A204.1 (cell line): Measurements from ENCODE around the gene WWC1.

Experiments
- FAIRE-seq: peaks from 2 replicates; lab custom pipeline; 2012; peaks lifted over from hg19 to GRCh38; lab: Jason Lieb, UNC

The WWC1 gene

DNA sequence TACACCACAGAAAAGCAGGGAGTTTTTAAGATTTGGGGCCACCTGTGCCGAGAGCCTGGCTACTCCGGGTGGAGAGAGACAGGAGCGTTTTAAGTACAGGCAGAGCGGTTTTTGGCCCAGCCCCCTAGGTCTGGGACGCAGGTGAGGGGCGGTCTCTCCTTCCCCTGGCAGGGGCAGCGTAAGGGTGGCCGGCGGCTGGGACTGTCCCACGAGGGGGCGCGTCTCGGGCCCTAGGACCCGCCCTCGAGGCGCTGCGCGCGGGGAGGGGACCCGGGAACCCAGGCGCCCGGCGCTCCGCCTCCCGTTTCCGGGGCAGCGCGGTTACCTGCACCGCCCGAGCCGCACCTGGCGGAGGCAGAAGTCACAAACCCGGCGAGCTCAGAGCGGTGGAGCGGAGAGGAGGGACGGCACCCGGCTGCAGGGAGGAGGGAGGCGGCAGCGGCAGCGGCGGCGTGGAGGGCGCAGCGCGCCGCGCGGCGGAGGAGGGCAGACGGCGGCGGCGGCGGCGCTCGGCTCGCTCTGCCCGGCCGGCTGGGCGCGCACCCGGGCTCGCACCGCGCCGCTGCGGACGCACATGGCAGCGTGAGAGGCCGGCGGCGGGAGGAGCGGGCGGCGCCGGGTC is at the start of gene WWC1:
Gene WWC1, plus strand, starts transcription at position 304 of the 622 bp plus-strand sequence. CDS start 508 bp downstream, outside the sequence.
- FAIRE-seq, result no peak

DNA sequence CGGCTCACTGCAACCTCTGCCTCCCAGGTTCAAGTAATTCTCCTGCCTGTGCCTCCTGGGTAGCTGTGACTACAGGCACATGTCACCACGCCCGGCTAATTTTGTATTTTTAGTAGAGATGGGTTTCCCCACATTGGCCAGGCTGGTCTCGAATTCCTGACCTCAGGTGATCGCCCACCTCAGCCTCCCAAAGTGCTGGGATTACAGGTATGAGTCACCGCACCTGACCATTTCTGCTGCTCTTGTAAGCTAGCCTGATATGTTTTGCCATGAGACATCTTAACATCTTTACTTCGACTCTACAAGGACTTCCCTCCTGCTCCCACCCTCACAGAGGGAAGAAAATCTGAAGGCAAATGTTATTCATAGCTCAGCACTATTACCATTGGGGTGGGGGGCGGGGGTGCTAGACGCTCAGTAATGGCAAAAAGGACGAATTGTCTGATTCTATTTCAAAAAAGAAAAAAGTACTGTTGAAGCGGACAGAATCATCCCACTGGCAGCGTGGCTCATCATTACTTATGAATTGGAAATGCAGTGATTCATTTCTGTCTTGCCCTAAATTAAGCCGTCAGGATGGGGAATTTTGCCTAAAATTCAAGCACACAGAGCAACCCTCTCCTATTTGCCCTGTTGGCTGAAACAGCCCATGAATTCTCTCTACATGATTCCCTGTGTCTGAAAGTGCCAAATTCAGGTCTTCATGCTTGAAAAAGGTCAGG is 46.4 kb upstream of the WWC1 start:
- no peak for FAIRE-seq

DNA sequence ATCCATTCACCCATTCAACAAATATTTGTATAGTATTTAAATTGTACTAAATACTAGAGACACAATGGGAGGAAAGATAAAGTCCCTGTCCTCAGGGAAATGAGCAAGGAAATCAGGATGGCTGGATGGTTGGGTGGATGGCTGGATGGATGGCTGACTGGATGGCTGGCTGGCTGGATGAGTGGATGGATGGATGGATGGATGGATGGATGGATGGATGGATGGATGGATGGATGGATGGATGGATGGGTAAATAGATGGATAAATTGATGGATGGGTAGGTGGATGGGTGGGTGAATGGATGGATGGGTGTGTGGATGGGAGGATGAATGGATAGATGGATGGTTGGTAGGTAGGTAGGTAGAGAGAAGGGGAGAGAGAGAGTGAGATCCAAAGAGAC is 41.5 kb upstream of the WWC1 start:
- FAIRE-seq, result no peak

DNA sequence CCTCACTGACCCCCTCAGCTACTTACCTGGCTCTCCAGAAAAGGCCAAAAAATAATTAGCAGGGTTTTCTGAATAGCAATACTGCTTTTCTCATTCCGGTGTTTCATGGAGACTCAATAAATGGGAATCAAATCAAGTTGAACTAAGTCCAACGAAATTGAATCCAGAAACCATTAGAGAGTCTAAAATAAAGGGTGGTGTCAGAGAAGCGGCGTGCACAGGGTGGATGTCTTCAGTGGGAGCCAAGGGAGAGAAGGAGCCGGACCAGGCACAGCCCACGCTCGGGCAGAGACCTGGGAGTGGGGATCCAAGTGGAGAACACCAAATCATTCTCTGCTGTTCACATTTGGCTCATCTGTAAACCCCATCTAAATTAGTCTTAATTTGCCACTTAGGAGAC is 40.2 kb upstream of the WWC1 start:
- no peak for FAIRE-seq

DNA sequence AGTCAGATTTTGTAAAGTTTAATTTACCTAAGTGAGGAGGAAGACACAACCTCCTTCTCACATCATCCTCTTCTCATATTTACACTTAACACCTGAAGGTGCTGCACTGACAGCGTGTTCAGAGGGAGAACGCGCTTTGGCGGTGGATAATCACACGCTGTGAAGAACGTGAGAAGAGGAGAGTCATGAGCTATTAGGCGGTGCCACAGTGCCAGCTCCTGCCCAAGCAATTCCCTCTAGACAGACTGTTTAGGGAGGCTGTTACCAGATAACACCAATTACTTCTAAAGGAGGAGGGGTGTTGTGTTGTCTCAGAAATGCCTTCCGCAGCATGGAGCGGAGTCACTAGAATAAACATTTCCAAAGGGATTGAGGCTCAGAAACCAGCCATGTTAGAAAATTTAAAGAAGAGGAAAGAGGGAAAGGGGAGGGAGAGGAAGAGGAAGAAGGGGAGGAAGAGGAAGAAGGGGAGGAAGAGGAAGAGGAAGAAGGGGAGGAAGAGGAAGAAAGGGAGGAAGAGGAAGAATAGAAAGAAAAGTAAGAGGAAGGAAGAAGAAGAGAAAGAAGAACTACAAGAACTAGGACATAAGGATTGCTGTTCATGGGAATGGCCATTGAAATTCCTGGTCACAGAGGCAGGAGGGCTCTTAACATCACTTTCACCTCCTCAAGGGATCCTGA is 37.3 kb upstream of the WWC1 start:
- FAIRE-seq, result no peak

DNA sequence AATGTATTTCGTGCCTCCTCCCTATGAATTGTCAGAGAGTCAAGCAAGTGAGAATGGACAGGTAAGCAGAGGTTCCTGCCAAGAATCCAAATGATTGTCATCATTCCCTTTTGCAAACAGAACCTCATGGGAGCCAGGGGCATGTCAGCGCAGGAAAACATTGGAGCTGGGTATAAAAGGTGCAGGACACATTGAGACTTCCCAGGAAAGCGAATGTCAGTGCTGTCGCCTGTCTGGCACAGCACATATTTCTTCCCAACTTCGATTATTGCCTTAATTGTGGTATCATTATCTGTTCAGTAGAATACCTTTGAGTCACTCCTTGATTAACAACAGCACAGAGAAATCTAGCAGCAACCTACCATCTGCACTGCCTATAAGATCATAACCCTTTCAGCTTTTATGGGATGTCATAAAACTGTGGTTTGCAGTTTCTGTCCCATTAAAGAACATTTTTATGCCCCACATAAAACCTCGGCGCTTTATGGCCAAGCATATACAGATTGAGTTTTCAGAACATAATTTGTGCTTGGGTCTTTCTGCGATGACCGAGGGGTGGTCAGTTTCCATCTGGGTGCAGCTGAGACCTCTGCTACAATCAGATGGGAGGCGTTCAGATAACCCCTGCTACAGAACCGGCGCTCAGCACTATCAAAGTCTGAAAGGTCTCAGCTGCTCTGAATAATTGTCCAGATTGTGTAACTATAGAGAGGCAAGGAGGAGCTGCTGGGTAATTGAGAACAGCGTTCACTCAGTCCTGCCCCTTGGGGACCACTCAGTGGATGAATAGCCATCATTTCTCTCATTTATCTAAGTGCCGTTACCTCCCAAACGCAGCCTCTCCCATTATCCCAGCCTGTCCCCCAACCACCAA is 30.9 kb upstream of the WWC1 start:
- FAIRE-seq, result no peak

DNA sequence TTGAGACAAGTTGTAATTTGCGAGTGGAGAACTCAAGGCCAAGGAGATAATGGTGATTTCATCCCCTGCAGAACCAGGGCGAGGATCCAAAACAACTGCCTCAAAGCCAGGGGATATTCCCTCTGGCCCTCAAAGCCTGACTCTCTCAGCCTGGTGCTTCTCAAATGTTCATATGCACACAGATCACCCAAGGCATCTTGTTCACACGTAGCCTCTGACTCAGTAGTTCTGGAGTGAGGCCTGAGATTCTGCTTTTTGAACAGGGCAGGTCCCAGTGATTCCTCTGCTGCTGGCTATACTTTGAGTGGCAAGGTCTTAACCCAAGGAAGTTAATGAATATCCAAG is 30.2 kb upstream of the WWC1 start:
- no peak for FAIRE-seq

DNA sequence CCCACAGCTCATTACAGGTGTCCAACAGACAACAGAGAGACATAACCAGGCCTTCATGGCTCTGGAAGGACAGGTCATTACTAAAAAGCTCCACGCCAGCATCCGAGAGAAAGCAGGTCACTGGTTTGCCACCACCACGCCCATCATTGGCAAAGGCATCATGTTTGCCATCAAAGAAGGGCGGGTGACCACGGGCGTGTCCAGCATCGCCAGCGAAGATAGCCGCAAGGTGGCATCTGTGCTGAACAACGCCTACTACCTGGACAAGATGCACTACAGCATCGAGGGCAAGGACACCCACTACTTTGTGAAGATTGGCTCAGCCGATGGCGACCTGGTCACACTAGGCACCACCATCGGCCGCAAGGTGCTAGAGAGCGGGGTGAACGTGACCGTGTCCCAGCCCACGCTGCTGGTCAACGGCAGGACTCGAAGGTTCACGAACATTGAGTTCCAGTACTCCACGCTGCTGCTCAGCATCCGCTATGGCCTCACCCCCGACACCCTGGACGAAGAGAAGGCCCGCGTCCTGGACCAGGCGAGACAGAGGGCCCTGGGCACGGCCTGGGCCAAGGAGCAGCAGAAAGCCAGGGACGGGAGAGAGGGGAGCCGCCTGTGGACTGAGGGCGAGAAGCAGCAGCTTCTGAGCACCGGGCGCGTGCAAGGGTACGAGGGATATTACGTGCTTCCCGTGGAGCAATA is 29.3 kb upstream of the WWC1 start:
- no peak for FAIRE-seq

DNA sequence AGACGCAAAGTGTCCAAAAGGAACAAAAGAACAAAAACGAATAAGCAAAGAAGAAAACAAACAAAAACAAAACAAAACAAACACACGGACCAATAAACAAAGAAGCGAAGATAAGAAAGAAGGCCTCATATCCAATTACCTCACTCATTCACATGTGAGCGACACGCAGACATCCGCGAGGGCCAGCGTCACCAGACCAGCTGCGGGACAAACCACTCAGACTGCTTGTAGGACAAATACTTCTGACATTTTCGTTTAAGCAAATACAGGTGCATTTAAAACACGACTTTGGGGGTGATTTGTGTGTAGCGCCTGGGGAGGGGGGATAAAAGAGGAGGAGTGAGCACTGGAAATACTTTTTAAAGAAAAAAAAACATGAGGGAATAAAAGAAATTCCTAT is 28.3 kb upstream of the WWC1 start:
- FAIRE-seq, result no peak

DNA sequence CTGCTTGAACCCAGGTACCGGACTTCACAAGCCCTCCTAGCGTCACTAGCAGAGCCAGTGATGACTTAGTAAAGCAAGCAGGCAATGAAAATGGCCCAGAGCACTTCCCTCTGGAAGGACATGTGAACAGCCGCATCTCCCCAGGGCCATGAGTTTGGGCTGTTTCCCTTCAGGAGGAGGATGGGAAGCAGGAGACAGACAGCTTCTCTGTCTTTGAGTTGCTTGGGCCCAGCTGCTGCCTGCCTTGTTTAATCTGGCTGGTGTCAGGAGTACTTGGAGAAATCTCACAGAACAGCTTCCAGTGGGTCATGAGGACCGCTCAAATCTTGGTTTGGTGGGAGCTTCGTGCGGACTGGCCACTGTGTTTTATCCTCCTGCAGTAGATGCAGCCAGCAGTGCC is 25.4 kb upstream of the WWC1 start:
- no peak for FAIRE-seq

DNA sequence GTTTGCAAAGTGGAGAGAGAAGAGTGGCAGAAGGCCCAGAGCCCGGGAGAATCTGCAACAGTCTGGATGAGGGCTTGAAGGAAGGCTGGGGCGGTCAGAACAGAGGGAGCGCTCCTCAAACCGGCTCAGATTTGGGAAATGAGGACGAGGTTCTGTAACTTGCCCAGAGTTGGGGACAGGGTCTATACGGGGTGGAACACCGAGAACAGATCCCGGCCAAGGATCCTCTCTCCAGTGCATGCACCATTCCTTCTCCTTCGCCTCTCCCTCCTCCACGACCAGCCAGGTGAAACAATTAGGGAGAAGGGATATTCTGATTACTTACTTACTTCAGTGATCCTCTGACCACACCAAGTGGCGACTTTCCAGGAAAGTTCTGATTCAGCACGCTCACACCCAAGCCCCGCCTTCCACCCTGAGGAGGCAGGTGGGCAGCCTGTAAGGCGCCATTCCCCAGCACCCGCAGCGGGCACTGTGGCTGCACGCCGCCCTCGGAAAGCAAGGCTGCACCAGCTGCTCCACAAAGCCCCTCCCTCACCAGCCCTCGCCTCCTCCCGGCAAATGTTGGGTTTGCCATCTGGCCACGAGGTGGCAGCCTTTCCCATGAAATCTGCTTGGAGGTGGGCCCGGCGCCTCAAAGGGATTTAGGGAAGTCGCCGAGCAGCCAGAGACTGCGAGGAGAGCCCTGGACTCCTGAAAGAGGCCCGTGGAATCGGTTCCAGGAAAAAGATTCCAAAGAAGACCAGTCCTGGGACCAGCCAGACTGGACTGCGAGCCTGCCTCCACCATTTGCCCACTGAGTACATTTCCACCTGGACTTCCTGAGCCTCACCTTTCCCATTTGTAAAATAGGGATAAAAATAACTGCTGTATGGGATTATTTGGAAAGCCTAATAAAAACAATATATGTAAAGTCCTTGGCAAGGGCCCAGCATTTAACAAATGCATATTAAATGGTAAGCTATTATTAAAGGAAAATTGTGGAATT is 22.2 kb upstream of the WWC1 start:
- FAIRE-seq, result peak; percentile 6

DNA sequence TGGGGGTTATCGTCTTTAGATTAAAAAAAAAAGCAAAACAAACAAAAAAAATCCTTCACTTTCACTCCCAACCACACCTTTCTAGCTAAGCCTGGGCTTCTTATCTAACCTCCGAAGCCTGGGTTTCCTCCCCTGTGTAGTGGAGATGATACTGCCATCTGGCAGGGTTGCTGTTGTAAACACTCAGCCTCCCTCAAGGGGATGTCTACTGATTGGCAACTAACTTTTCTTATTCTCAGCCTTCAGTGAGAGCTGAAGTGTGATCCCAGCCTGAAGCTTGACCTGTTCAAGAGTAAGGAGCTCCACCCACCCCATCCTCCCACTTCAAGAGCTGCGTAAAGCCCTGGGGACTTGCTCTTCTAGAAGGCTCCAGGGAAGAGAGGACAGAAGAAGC is 21.5 kb upstream of the WWC1 start:
- no peak for FAIRE-seq

DNA sequence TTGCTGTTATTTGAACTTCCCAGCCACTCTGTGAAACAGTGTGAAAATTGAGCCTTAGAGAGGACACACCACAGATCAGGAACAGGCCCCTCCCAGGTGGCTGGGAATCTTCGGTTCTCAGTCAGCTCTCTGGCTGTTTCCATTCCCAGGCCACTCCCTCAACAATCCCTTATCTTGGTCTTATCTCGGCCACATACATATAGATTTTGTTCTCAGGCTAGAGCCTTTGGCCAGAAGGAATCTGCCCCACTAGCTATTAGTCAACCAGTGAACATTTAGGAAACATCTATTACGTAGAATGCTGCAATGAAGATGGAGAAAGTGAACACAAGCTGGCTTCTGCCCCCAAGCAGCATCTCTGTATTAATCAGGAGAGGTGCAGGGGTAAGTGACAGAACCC is 21.0 kb upstream of the WWC1 start:
- no peak for FAIRE-seq

DNA sequence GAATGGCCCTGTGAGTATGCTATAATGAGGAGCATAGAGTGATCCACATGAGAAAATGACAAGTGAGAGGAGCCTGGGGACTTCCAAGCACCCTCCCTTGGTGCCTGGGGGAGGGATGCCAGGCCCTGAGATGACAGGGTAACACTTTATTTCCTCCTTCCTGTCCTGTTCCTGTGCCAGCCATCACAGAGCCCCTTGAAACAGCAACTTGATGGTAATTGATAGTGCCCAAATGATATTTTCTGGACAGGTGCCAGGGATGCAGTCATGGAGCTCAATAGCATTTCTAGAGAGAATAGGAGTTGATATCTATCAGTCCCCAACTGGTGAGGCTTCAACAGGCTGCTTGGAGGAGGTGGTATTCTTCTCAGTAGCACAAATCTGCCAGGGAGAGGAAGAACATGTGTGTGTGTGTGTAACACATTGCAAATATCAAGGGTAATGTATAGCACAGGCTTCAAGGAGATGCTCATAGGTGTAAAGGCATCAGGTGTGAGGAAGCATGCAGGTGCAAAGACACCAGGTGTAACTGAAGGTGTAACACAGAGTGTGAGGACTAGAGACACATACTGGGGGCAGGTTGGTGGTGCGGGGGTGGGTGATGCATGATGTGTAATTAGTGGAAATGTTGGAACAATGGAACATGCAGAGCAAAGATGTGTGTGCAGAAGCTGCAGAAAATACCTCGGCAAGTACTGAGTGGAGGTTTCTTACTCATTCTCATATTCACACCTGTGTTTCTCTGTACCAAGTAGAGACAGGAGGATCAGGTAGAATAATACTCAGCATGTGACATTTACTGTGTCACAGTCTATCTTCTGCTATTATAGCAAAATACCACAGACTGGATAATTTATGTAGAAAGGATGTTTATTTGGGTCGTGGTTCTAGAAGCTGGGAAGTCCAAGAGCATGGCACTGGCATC is 18.1 kb upstream of the WWC1 start:
- FAIRE-seq, result no peak

DNA sequence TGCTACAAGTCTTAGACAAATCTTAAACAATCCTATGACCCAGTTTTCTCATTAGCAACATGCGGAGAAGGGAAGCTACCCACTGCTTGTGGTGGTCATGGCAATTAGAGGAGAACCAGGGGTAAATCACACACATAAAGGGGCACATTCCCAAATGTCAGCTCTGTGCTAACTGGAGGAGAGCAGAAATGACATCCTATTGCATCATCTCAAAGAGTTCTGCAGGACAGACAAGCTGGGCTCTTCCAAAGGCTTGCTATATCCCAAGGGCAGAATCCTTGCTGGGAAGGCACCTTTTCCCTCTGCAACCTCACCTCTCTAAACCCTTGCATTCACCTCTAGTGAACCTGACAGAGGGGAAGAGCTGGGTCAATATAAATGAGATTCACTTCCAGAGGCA is 17.0 kb upstream of the WWC1 start:
- FAIRE-seq, result no peak

DNA sequence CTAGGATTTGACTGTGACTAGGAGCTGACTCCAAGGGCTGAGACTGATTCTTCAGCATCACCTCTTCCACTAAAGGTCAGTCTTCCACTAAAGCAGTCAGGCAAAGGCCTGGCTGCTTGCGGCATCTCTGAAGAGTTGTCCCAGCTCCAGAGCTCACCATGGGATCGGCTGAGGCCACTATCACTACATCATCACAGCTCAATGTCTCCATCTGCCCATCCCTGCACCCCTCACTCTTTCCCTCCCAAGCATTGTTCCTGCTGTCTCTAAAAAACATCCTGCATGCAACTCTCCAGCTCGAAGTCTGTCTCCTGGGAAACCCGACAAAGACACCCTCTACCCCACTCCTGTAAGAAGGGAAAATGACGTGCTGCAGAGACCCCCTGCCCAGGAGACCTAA is 15.5 kb upstream of the WWC1 start:
- FAIRE-seq, result no peak

DNA sequence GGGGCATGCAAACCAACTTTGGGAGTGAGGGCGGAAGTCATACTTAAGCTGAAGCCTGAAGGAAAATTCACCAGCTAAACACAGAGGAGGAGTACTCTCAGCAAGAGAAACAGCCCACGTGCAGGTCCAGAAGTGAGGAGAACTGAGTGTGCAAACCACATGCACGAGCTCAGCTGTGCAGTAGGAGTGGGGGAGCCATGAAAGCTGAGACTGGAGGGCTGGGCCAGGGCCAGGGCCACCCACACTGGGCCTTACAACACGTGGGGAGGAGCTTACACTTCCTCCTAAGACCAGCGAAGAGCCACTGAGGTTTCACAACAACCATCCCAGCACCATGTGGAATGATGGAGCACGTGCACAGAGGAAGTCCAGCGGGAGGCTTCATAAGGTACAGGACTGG is 9.3 kb upstream of the WWC1 start:
- no peak for FAIRE-seq

DNA sequence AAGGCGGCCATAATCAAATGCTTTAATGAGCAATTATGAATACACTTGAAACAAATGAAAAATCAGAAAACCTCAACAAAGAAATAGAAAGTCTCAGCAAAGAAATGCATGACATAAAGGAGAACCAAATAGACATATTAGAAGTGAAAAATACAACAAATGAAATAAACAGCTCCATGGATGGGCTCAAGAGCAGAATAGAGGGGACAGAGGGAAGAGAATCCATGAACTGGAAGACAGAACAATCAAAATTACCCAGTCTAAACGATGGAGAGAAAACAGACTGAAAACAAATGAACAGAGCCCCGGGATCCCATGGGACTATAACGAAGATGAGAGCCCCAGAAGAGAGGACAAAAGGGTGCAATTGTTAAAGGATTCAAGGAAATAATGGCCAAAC is 6.6 kb upstream of the WWC1 start:
- no peak for FAIRE-seq

DNA sequence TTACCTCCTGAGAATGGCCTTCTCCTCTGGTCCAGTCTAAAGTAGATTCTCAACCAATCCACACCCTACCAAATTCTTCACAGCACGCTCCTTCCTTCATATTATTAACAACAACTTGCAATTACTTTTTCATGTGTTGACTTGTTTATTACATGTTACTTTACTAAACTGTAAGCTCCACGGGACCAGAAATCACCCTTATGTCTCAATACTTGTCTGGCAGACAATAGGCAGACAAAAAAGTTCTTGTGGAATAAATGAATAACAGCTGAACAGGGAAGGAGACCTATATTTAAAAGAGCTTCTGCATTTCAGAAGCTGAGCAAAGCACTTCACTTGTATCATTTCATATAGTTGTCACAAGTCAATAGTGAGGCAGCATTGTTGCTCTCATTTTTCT is 5.7 kb upstream of the WWC1 start:
- FAIRE-seq, result no peak

DNA sequence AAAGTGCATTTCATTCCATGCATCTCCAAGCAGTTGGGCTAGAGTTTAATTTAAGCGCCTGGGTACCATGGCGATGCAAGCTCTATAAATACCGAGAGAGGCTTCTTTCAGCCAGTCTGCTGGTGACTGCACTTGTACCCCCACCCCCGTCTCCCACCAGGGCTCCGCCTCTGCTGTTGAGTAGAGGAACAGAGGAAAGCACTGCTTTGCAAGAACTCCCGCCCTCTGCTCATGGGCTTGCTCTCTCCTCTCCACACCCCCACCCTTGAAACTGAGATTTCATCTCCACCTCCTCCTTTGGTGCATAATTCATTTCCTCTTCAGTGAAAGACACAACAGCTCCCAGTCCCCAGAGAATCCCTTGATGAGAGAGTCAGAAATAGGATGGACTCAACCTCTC is 5.1 kb upstream of the WWC1 start:
- no peak for FAIRE-seq
